Natural killer cell (primary cell): ENCODE measurements around the gene NUTF2. TPM values are rescaled to one million over a fixed set of nuclear protein-coding genes. Genes with fewer than 3 reads are reported as not detected.

Source experiments
- ATAC-seq, 3 donors: fragments of 150-1000 bp in 2 of 3; fragments of 200-7000 bp in 1 of 3; cut with Tn5 transposase; 1 replicate in 1 of 3; 2 replicates in 2 of 3; pipeline ENCODE4 v1.10.0; 2021; ENCODE audit warnings: mild to moderate bottlenecking in 2 of 3, moderate library complexity in 2 of 3
- DNase-seq, 2 donors: peaks; one replicate each; pipeline versions ENCODE4 v3.0.0 to v3.0.0-alpha.2; 2013 to 2021; ENCODE audit warnings: mixed read lengths in 1 of 2
- H3K27ac ChIP-seq: one replicate; pipeline ENCODE4 v1.5.1; 2013; ENCODE audit warnings: mild to moderate bottlenecking, low read length
- H3K27me3 ChIP-seq: one replicate; pipeline ENCODE4 v1.6.1; 2013; ENCODE audit warnings: low read length; ENCODE audit not compliant: control insufficient read depth, insufficient read depth
- H3K36me3 ChIP-seq: one replicate; pipeline ENCODE4 v1.6.1; 2013; ENCODE audit warnings: low read length; ENCODE audit not compliant: control insufficient read depth, insufficient read depth
- H3K4me1 ChIP-seq: one replicate; pipeline ENCODE4 v1.6.1; 2013; ENCODE audit warnings: low read length; ENCODE audit not compliant: control insufficient read depth, insufficient read depth
- H3K4me3 ChIP-seq: one replicate; pipeline ENCODE4 v1.5.1; 2013; ENCODE audit warnings: low read length
- H3K9me3 ChIP-seq: one replicate; pipeline ENCODE4 v1.6.1; 2013; ENCODE audit warnings: low read length; ENCODE audit not compliant: control insufficient read depth, insufficient read depth
- H3K27ac Mint-ChIP-seq, 2 donors: one replicate each; pipeline ENCODE4 v1.8.0; 2022; ENCODE audit warnings: mild to moderate bottlenecking in 2 of 2, mixed read lengths in 2 of 2, moderate library complexity in 1 of 2
- H3K27me3 Mint-ChIP-seq, 2 donors: one replicate each; pipeline ENCODE4 v1.8.0; 2022; ENCODE audit warnings: low read depth in 2 of 2, mixed read lengths in 2 of 2
- H3K36me3 Mint-ChIP-seq: one replicate; pipeline ENCODE4 v1.8.0; 2022; ENCODE audit warnings: mixed read lengths
- H3K4me1 Mint-ChIP-seq, 2 donors: one replicate each; pipeline ENCODE4 v1.8.0; 2022; ENCODE audit warnings: mixed read lengths in 2 of 2
- H3K4me3 Mint-ChIP-seq: one replicate; pipeline ENCODE4 v1.8.0; 2022; ENCODE audit warnings: mild to moderate bottlenecking, moderate library complexity, mixed read lengths
- H3K9me3 Mint-ChIP-seq, 2 donors: one replicate each; pipeline ENCODE4 v1.8.0; 2022; ENCODE audit warnings: mixed read lengths in 2 of 2
- CTCF ChIP-seq: fragments of 200-600 bp; IDR thresholded peaks from one replicate; pipeline ENCODE4 v1.8.0; 2022; ENCODE audit warnings: antibody characterized with exemption
- WGBS: methylation state at CpG from one replicate; pipeline ENCODE4 v1.1.7; 2013; ENCODE audit warnings: missing lambda C conversion rate; ENCODE audit not compliant: insufficient coverage; 5-methylcytosine and 5-hydroxymethylcytosine counted together
- intact Hi-C: fragments of 100-400 bp; cut with micrococcal nuclease; formaldehyde crosslinking; loops from one replicate; pipeline ENCODE4 v1.14.2; 2022
- total RNA-seq, 4 donors: library from RNA; stranded (reverse); fragments of 120-200 nt in 1 of 4; gene quantifications; one replicate each; pipeline versions ENCODE4 v1.2.3 to v1.2.4, GENCODE V29; 2013 to 2022

NUTF2 gene
- 10 to 100 TPM; 43.2 to 47.1 (median 43.3) TPM for total RNA-seq
- total RNA-seq (2013): 24.8 TPM

- WGBS: under 1% methylated on average over 57 of the region's 57 CpGs
- H3K27me3 Mint-ChIP-seq: no peaks in the 10 kb centered on the region
- H3K27ac ChIP-seq: peak within 1 kb of the TSS; percentile 92
- intact Hi-C loops: loop anchor here (1.0 to 2.0 kb wide), 4 partner anchors 14 to 47 kb away; partner anchors contain the start of genes EDC4, PSKH1, RANBP10 and TSNAXIP1
- DNase-seq (peak; percentile 95 to 96), ATAC-seq (peak; percentile 72 to 87 (median 76))
- H3K27me3 ChIP-seq: no peaks in the 10 kb centered on the region
- peak within 1 kb of the TSS; percentile 86 for H3K4me3 ChIP-seq
- H3K9me3 Mint-ChIP-seq: no peaks in the 10 kb centered on the region
- peaks cover 3% of the 10 kb centered on the region for H3K36me3 ChIP-seq
- TF ChIP-seq CTCF: no peak
- no peaks in the 10 kb centered on the region for H3K9me3 ChIP-seq
- no peaks in the 10 kb centered on the region for H3K36me3 Mint-ChIP-seq
- peaks cover 55% of the 10 kb centered on the region for H3K4me1 ChIP-seq
- peaks cover 36 to 40% of the 10 kb centered on the region in 2 donors for H3K4me1 Mint-ChIP-seq
- H3K4me3 Mint-ChIP-seq: peak within 1 kb of the TSS; percentile 84
- H3K27ac Mint-ChIP-seq: peak within 1 kb of the TSS; percentile 86 to 89
Measured at GRCh38 chr16:67846320-67847063, at the start of gene NUTF2. Gene NUTF2, plus strand, starts transcription at chr16:67846933. Its CDS starts 18,198 bp downstream, at chr16:67865131.

GRCh38 chr16:67800338-67800926, 46.3 kb upstream of the NUTF2 start:
- Histone ChIP-seq H3K9me3 (no peaks in the 10 kb centered on the region), H3K27me3 (no peaks in the 10 kb centered on the region), H3K36me3 (peaks cover 8% of the 10 kb centered on the region), H3K27ac (no peak overlapping the region), H3K4me3 (no peak overlapping the region), H3K4me1 (peaks cover 25% of the 10 kb centered on the region)
- DNase-seq: no peak
- no peak overlapping the region for H3K4me3 Mint-ChIP-seq
- H3K27ac Mint-ChIP-seq: peak overlapping the region in 1 of 2 donors; percentile 39
- intact Hi-C loops: loop anchor here (10.0 kb wide), 2 partner anchors 264 to 276 kb away; partner anchors contain the start of gene RIPOR1
- no peaks in the 10 kb centered on the region for H3K27me3 Mint-ChIP-seq
- H3K4me1 Mint-ChIP-seq: peaks cover 40 to 57% of the 10 kb centered on the region in 2 donors
- no peak for TF ChIP-seq CTCF
- WGBS: 85% methylated on average over 7 of the region's 7 CpGs
- H3K9me3 Mint-ChIP-seq: no peaks in the 10 kb centered on the region
- no peak for ATAC-seq
- H3K36me3 Mint-ChIP-seq: no peaks in the 10 kb centered on the region

GRCh38 chr16:67801241-67801640, 45.5 kb upstream of the NUTF2 start:
- intact Hi-C loops: loop anchor here (10.0 kb wide), 2 partner anchors 264 to 276 kb away; partner anchors contain the start of gene RIPOR1
- no peaks in the 10 kb centered on the region for H3K9me3 ChIP-seq
- WGBS: 100% methylated on average over 1 of the region's 1 CpG
- no peak for TF ChIP-seq CTCF
- H3K4me3 ChIP-seq: no peak overlapping the region
- H3K27me3 Mint-ChIP-seq: no peaks in the 10 kb centered on the region
- peaks cover 8% of the 10 kb centered on the region for H3K36me3 ChIP-seq
- no peak overlapping the region for H3K27ac ChIP-seq
- H3K9me3 Mint-ChIP-seq: no peaks in the 10 kb centered on the region
- H3K4me3 Mint-ChIP-seq: no peak overlapping the region
- peaks cover 31% of the 10 kb centered on the region for H3K4me1 ChIP-seq
- no peak for DNase-seq
- no peak for ATAC-seq
- H3K4me1 Mint-ChIP-seq: peaks cover 41 to 63% of the 10 kb centered on the region in 2 donors
- H3K36me3 Mint-ChIP-seq: no peaks in the 10 kb centered on the region
- H3K27me3 ChIP-seq: no peaks in the 10 kb centered on the region
- H3K27ac Mint-ChIP-seq: no peak overlapping the region
